Pulmonary artery endothelial cell (primary cell): ENCODE measurements around the gene POU3F1. TPM values are rescaled to one million over a fixed set of nuclear protein-coding genes. Genes with fewer than 3 reads are reported as not detected.
A peak's percentile ranks its signal among the peaks of the same experiment; 100 is the strongest.

ENCODE experiments used
- DNase-seq: peaks from one replicate; pipeline ENCODE4 v3.0.0-alpha.2; 2011; ENCODE audit warnings: low read depth, low spot score
- total RNA-seq: library from RNA; depleted of rRNA; stranded (reverse); fragments of >200 nt; gene quantifications from 2 replicates; pipeline ENCODE4 v1.2.3, GENCODE V29; 2014

The POU3F1 gene
- total RNA-seq, 1 donor from 2014 or later = not detected

DNA sequence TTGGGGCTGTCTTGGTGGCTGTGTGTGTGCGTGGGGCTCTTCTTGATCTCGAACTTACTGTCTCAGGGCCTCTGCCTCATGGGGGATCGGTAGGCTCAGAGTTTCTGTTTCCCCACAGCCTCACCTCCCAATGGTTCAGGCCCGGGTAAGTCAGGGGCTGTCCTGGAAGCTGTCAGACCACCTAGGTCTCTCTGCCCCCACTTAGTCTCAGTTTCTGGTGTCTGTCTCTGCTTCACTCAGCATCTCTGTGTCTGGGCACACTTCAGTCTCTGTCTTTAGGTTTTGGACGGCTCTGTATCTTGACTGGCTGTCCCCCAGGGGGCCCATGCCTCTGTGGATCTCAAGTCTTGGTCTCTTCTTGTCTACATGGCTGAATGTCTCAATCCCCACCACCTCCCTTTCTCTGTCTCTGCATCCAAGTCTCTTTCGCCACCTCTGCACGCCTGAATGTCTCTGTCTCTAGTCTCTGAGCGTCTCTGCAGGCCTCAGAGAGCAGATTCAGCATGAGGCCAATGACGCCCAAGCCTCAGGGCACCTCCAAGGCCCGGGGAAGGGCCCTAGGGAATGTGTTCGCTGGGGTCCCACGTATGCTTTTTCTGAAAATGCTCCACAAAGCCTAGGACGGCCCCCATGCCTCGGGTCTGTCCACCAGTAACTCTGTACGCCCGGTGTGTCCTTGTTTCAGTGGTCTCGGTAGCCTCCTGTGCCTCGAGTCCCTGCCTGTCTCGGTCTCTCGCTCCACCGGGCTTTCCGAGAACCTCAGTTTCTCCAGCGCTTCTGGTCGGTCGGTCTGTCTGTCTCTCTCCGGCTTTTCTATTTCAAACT is 42.1 kb downstream of the POU3F1 start:
- no peak for DNase-seq

DNA sequence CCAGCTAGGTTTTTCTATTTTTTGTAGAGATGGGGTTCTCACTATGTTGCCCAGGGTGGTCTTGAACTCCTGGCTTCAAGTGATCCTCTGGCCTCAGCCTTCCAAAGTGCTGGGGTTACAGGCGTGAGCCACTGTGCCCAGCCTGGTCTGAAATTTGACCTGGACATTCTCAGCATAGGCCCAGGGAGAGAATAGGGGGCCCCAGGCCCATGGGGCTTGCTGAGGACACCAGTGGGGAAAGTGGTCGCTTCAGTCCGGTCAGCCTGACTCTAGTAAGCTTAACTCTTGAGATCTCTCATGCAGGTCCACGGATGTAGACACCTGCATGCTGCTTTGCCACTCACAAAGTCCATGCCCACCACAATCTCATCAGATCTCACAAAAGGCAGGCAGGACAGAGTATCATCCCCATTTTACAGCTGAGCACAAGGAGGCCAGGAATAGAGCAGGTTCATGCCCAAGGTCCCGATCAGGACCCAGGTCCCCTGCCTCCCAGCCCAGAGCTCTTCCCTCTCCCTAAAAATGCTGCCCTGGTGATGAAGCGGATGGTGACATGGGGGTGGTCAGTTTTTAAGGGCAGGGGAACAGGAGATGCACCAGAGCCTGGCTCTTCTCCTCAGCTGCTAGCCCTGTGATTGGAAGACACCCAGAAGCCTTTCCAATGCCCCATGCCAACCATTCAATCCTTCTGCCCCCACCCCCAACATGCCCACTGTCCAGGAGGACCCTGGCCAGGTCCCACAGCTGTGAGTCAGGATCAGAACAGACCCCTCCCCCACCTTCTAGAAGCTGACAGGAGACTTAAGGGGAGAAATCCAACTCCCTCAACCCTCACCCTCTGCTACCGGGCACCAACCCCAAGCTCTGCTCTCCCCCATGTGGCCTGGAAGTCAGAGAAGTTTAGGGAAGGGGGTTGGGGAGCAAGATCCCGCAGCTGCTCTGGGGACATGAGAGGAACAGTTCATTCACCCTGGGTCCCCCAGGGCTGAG is 43.0 kb downstream of the POU3F1 start:
- DNase-seq = no peak

DNA sequence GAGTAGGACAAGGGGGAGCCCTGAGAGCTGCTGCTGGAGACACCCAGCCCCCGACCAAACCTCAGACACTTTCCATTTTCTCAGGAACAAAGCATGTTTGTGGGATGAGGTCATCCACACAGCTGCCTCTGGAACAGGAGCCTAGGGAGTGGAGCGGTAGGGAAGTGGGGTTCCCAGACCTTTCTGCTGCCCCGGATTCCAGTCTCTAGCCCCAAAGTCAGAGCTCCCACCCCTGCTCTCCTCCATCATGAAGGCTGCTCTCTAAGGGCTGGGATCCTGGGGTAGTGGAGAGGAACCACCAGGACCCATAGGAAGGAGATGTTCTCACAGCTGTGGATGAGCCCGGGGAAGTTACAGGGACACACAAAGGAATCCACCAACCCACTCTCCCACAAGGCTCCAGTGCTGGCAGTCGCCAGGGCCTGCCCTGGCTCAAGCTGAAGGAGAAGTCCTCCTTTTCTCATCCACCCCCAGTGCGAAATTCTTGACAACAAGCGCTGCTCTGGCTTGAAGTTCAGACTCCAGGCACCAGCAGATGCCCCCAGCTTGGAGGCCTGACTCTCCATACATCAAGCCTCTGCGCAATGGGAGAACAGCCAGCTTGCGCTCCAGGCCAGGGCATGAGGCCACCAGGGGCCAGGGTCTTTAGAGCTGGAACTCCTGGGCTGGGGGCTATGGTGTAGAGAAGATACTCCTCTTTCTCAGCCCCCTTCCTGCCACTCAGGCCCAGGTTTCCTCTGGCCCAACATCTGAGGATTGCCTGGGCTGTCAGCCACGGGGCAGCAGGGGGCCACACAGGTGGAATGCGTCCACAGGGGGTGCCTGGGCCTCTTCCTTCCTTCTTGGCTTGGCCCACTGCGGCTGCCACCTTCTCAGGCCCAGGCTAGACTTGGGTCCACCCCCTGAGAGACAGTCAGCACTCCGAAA is 45.8 kb downstream of the POU3F1 start:
- peak; percentile 73 for DNase-seq

DNA sequence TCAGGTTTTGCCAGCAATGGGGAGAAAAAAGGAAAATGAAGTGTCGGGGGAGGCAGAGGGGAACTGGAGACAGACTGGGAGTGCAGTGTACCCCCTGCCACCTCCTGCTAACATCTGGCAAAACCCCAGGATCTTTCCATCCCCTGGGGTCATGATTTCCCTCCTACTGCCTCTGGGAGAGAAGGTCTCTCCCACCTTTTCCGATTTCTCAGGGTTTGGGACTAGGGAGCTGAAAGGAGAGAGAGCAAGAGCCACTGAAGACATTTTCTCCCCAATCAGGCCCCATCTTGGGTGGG is 46.4 kb downstream of the POU3F1 start:
- DNase-seq = no peak

DNA sequence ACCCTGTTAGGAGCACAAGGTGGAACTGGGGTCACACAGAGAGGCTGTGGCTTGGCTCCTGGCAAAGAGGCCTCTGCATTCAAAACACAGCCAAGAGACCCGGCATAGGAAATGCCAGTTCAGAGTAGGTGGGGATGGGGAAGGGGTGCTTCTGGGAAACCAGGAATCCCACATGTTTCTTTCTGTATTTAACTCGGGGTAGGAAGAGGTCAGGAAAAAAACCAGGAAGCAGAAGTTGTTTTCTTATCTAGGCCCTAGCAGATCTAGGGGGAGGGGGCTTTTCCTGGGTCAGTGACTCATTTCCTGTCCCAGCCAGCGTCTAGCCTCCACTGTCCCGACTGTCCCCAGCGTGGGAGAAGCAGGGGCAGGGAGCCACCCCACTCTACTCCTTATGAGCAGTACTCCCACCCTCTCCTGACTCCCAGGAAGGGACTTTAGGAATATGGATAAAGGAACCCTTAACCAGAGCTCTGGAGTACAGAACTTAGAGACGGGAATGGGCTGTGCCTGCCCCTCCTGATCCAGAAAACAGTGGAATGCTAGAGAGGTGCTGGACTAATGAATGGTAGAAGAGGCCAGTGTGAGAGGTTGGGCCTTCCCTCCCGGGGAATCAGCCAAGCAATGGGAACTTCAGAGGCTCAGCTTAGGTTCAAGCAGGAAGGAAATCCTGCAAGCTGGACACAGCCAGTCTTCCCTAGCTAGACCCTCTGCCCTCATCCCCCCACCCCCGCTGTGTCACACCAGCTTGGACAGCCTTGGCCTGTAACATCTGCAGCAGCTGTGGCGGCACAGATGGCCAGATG is 47.0 kb downstream of the POU3F1 start:
- DNase-seq = no peak

DNA sequence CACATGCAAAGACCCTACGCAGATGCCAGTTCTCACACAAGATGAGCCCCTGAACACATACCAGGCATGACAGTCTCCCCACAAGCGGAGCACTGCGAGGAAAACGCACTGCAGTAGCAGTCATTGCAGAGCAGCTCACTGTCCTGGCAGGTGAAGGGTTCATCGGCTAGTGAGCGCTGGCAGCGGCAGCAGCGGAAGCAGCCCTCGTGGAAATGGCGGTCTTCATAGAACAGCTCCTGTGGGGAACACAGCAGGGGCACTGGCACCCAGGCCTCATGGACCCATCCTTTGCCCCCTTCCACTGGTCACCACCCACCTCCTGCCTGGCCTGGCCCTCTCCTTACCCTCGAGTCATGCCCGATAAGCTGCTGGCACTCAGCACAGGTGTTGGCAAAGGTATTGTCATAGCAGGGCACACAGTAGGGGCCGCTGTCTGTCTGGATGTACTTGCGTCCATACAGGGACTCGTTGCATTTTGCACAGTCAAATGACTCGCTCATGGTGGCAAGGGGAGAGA is 47.6 kb downstream of the POU3F1 start:
- DNase-seq = no peak

DNA sequence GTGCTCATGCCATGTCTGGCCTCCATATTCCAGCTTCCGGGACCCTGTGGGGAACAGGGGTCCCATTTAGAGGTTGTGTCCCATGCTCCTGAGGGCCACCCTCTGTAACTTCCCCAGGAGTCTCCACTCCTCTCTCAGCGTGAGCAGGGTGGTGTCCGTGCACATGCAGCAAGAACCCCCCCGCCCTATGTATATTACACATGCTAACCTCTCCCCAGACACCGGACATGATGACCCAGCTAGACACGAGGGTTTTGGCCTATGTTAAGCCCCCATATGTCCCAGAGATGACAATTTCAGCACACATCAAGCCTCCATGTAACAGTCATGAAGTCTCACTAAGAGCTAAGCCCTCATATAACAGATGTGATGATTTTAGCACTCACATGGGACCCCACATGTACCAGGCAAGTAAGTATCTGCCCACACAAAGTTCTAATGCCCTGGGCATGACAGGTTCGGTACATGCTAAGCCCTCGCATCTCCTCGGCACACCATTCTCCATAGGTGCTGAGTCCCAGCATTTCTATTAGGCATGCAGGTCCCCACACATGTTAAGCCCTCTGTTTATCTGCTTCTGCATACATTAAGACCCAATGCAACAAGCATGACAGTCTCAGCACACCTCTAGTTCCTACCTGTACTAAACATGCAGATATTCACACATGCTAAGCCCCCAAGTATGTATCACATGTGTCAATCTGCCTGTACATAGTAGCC is 48.3 kb downstream of the POU3F1 start:
- DNase-seq = no peak

DNA sequence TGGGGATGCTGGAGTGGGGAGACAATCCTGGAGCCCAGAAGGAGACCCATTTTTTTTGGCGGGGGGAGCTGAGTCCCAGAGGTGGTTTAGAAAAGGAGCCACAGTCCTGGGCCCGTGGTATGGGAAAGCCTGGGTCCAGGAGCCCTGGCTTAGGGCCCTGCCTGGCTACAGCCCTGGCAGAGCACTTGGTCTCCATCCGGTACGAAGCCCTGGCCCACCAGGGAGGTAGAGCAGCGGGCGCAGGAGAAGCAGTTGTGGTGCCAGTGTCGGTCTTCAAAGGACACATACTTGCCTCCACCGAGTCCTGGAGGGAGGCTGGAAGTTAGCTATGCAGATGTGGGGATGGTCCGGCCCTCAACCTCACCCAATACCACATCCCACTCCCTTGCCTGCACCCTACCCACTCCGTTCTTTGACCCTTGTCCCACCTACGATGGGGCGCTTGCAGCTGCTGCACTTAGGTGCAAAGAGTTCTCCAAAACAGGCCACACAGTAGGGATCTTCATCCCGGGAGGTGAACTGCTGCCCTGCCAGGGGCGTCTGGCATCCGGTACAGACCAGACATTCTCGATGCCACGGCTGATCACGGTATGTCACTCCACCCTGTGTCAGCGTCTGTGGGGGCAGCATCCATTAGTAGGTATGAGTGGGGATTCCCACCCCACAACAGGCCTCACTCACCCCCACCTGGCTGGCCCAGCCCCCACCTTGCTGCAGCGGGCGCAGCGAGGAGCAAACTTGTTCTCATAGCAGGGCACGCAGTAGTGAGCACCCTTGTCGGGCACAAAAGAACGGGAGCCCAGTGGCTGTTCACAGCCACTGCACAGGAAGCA is 49.1 kb downstream of the POU3F1 start:
- no peak for DNase-seq

DNA sequence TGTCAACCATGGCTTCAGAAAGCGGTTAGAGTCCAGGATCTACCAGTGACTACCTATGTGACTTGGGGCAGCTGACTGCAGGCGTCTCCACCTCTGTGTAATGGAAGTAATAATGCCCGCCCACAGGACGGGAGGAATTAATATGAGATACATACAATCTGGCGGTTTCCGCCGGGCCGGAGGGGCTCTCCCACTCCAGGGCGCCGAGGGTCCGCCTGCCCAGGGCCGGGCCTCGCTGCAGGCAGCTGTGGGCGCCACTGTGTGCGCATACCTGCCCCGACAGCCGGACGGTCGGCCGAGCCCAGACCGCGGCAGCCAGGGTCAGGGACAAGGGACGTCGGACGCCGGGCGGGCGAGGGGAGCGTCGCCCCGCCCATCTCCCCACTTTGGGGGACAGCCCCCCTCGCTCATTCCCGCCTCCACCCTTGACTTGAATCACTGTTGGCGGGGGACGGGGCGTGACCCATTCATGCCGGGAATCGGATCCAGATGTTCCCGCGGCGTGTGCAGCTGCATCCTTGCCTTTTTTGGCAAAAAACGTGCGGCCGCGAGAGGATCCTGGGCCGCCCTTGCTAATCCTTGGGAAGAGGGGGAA is 50.7 kb downstream of the POU3F1 start:
- no peak for DNase-seq

DNA sequence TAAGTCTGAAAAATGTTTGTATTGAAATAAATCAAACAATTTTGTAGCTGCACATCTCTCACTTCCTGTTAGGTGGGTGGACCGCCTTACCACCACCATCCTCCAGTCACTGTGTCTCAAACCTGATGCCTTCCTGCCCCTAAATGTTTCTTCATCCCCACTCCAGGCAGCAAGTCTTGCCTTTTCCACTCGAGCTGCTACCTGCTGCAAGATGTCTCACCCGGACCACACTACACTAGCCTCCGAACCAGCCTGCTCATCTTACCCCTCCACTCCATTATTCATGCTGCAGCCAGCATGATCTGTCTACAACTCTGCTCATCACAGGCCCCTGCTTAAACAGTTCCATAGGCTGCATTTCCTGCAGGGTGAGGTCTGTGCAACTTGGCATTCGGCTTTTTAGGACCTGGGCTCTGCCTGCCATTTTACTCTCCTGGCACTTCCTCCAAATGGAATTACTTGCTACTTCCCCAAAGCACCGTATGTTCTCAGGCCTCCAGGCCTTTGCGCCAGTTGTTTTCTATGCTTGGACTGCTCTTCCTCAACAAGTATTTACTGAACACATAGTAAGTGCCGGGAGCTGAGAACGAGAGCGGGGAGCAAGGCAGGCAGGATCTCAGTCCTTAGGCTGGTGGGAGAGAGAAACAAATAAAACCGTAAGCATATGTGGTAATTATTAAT is 51.6 kb downstream of the POU3F1 start:
- DNase-seq = no peak

Other genes starting within 250 kb of the POU3F1 start
- gene C1orf122, start 239.0 kb downstream of the POU3F1 start, total RNA-seq = 15.9 and 16.4 TPM in 2 replicates
- gene YRDC, start 238.6 kb downstream of the POU3F1 start, total RNA-seq = 23.9 and 25.8 TPM in 2 replicates
- gene MTF1, start 187.2 kb downstream of the POU3F1 start, total RNA-seq = 2.2 and 3.7 TPM in 2 replicates
- gene INPP5B, start 99.7 kb downstream of the POU3F1 start, total RNA-seq = 17.9 and 22.0 TPM in 2 replicates
- gene SF3A3, start 56.8 kb downstream of the POU3F1 start, total RNA-seq = 112 and 137 TPM in 2 replicates
- 13.9 and 14.4 TPM in 2 replicates for gene FHL3, start 41.3 kb downstream of the POU3F1 start, total RNA-seq
- gene UTP11, start 34.1 kb downstream of the POU3F1 start, total RNA-seq = 47.7 and 55.9 TPM in 2 replicates